ENCODE measurements around the gene CALML5. TPM values are rescaled to one million over a fixed set of nuclear protein-coding genes. Genes with fewer than 3 reads are reported as not detected.

Gene CALML5
- total RNA-seq, 1 donor from 2014 or later: not detected

GRCh38 chr10:5478694-5479305 is 20.6 kb downstream of the CALML5 start:
- Histone ChIP-seq H3K27ac (no peak overlapping the region), H3K9ac (no peak overlapping the region), H3K4me2 (no peak overlapping the region), H3K4me1 (peaks cover 19% of the 10 kb centered on the region), H3K27me3 (no peaks in the 10 kb centered on the region), H3K4me3 (no peak overlapping the region), H3F3A (ENCODE audit: low read depth) (peaks cover 4% of the 10 kb centered on the region), H3K9me3 (ENCODE audit: low read depth) (no peaks in the 10 kb centered on the region), H3K79me2 (ENCODE audit: low read depth) (no peaks in the 10 kb centered on the region), H4K20me1 (ENCODE audit: low read depth) (no peaks in the 10 kb centered on the region), H3K36me3 (no peaks in the 10 kb centered on the region), H2AFZ (replicated peaks) (no peak overlapping the region)
- no peak for DNase-seq (ENCODE audit: low spot score)
- peak overlapping the region; percentile 78 for H3K27ac Mint-ChIP-seq
- TF ChIP-seq EZH2phosphoT487 (IDR thresholded peaks at IDR 0.05) (no peak), EZH2 (IDR thresholded peaks at IDR 0.05) (no peak)
- TF ChIP-seq, protein P1, sequence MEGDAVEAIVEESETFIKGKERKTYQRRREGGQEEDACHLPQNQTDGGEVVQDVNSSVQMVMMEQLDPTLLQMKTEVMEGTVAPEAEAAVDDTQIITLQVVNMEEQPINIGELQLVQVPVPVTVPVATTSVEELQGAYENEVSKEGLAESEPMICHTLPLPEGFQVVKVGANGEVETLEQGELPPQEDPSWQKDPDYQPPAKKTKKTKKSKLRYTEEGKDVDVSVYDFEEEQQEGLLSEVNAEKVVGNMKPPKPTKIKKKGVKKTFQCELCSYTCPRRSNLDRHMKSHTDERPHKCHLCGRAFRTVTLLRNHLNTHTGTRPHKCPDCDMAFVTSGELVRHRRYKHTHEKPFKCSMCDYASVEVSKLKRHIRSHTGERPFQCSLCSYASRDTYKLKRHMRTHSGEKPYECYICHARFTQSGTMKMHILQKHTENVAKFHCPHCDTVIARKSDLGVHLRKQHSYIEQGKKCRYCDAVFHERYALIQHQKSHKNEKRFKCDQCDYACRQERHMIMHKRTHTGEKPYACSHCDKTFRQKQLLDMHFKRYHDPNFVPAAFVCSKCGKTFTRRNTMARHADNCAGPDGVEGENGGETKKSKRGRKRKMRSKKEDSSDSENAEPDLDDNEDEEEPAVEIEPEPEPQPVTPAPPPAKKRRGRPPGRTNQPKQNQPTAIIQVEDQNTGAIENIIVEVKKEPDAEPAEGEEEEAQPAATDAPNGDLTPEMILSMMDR (IDR thresholded peaks at IDR 0.05): no peak
- no peaks in the 10 kb centered on the region for H3K36me3 Mint-ChIP-seq
- H3K4me3 Mint-ChIP-seq: no peak overlapping the region
- H3K9me3 Mint-ChIP-seq: no peaks in the 10 kb centered on the region
- peaks cover 9% of the 10 kb centered on the region for H3K4me1 Mint-ChIP-seq
- peaks cover 5% of the 10 kb centered on the region for H3K27me3 Mint-ChIP-seq (ENCODE audit: insufficient read depth, low read depth)

DNA sequence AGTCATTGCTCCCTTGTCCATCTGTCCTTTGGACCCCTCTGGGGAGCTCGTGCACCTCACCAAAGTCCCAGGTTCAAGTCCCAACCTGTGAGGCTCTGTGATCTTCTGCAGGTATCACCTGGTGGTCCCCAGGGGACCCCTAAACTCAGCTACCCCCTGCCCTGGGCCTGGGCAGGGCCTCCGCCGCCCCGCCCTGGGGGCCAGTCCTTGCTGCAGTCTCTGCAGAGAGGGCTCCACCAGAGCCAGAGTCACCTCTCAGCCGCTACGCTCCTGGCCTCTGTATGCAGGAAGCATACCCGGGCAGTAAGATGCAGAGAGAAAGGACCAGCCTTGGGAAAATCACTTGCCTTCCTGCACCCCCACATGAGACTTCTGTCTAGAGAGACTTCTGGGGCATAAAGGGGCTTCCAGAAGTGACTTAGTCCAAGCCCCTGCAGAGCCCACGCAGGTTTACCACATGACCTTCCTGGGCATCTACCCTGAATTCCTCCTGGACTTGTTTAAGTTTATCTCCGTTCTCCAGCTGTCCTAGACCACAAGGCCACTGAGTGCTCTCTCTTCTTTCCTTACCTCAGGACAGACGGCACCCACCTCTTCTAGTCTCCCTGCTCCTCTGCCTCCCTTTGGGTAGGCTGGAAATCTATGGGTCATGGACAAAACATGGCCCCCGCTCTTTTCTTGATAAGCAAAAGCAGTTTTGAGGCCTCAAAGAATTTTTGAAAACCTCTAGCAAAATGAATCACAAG is 21.2 kb downstream of the CALML5 start:
- Histone ChIP-seq H3K4me1 (peaks cover 19% of the 10 kb centered on the region), H3F3A (ENCODE audit: low read depth) (peaks cover 4% of the 10 kb centered on the region), H3K4me3 (no peak overlapping the region), H3K79me2 (ENCODE audit: low read depth) (no peaks in the 10 kb centered on the region), H3K9ac (no peak overlapping the region), H4K20me1 (ENCODE audit: low read depth) (no peaks in the 10 kb centered on the region), H3K27me3 (no peaks in the 10 kb centered on the region), H2AFZ (replicated peaks) (no peak overlapping the region), H3K36me3 (no peaks in the 10 kb centered on the region), H3K9me3 (ENCODE audit: low read depth) (no peaks in the 10 kb centered on the region), H3K27ac (no peak overlapping the region), H3K4me2 (no peak overlapping the region)
- TF ChIP-seq, protein P1 (IDR thresholded peaks at IDR 0.05): no peak
- TF ChIP-seq EZH2phosphoT487 (IDR thresholded peaks at IDR 0.05) (no peak), EZH2 (IDR thresholded peaks at IDR 0.05) (no peak)
- H3K4me1 Mint-ChIP-seq: peaks cover 9% of the 10 kb centered on the region
- no peaks in the 10 kb centered on the region for H3K9me3 Mint-ChIP-seq
- peaks cover 5% of the 10 kb centered on the region for H3K27me3 Mint-ChIP-seq (ENCODE audit: insufficient read depth, low read depth)
- H3K36me3 Mint-ChIP-seq: no peaks in the 10 kb centered on the region
- H3K4me3 Mint-ChIP-seq: no peak overlapping the region
- peak overlapping the region; percentile 18 for H3K27ac Mint-ChIP-seq
- no peak for DNase-seq (ENCODE audit: low spot score)

DNA sequence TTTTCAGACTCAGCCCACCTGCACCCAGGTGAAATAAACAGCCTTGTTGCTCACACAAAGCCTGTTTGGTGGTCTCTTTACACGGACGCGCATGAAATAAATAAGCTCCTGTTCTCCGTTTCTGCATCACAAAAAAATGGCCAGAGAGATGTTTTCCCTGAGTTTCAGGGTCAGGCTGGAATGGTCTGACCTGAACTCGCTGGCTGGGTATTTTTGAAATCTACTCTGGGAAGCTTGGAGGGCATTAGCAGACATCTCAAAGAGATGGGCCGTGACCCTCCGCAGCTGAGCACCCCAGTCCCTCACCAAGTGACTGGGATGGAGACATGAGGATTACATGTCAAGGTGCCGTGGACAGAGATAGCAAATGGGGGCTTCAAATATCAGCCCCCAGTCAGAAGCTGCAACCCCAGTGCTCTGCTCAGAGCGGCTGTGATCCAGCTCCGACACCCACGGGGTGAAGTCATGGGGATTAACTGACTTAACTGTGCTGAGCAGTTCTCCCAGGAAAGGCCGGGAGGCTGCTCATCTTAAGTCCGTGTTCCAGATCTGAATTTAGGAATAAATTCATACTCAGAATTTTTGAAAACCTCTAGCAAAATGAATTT is 22.3 kb downstream of the CALML5 start:
- Histone ChIP-seq H3K4me2 (peak overlapping the region; percentile 16), H2AFZ (replicated peaks) (no peak overlapping the region), H3K4me3 (no peak overlapping the region), H3K27ac (no peak overlapping the region), H3K27me3 (no peaks in the 10 kb centered on the region), H3K9ac (no peak overlapping the region), H3K4me1 (peaks cover 19% of the 10 kb centered on the region), H4K20me1 (ENCODE audit: low read depth) (no peaks in the 10 kb centered on the region), H3K79me2 (ENCODE audit: low read depth) (no peaks in the 10 kb centered on the region), H3K9me3 (ENCODE audit: low read depth) (no peaks in the 10 kb centered on the region), H3F3A (ENCODE audit: low read depth) (peaks cover 4% of the 10 kb centered on the region), H3K36me3 (no peaks in the 10 kb centered on the region)
- peak; percentile 47 for DNase-seq (ENCODE audit: low spot score)
- Mint-ChIP-seq H3K4me1 (peaks cover 12% of the 10 kb centered on the region), H3K4me3 (no peak overlapping the region), H3K36me3 (no peaks in the 10 kb centered on the region), H3K27me3 (ENCODE audit: insufficient read depth, low read depth) (peaks cover 2% of the 10 kb centered on the region), H3K9me3 (peaks cover 5% of the 10 kb centered on the region), H3K27ac (no peak overlapping the region)
- TF ChIP-seq EZH2 (IDR thresholded peaks at IDR 0.05) (no peak), EZH2phosphoT487 (IDR thresholded peaks at IDR 0.05) (no peak)
- TF ChIP-seq, protein P1 (IDR thresholded peaks at IDR 0.05): no peak

All from neural progenitor cell (in vitro differentiated cells).